ENCODE data around the gene GPR139. TPM values are rescaled to one million over a fixed set of nuclear protein-coding genes. Genes with fewer than 3 reads are reported as not detected.

GPR139 gene
- total RNA-seq, 1 experiment from 2014 or later, result not detected

DNA sequence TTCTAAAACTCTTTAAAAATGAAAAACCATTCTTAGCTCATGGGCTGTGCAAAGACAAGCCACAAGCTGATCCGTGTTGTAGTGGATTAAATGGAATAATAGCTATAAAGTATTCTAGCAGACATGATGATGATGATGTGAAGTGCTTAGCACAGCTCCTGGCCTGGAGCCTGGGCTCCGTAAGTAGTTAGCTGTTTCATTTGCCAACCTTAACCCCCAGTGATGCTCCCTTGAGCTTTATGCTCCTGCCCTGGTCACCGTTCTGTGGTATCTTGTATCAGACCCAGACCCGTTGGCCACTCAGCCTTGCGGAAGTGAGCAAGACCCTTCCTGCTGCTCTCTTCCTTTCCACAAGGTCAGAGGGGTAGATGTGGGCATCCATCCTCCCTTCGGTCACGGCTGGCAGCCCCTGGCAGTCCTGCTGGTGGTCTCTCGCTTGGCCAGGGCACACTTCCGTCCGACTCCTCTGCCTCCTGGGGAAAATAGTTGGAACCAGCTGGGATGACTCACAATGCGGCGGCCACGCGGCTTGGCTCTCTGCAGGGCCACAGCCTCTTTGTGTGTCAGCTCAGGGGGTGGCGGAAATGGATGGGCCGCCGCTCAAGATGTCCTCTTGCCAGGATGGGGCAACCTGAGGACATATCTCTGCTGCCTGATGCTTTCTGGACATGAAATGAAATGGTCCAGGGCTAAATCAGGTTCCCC lies 79.1 kb downstream of the GPR139 start:
- intact Hi-C loops (cut with micrococcal nuclease; ENCODE audit: unreplicated experiment), result no loop called here
- Mint-ChIP-seq H3K4me3 (ENCODE audit: low read depth, unreplicated experiment) (no peak overlapping the region), H3K27ac (ENCODE audit: unreplicated experiment) (no peak overlapping the region), H3K36me3 (ENCODE audit: insufficient read depth, unreplicated experiment) (peaks cover 5% of the 10 kb centered on the region), H3K27me3 (ENCODE audit: unreplicated experiment) (peaks cover 59% of the 10 kb centered on the region), H3K4me1 (ENCODE audit: low read depth, unreplicated experiment) (no peaks in the 10 kb centered on the region), H3K9me3 (ENCODE audit: low read depth, unreplicated experiment) (no peaks in the 10 kb centered on the region)
- no peak for DNase-seq
- no TSS peak for BruUV-seq (replicated peaks)
- TF ChIP-seq, protein P1, sequence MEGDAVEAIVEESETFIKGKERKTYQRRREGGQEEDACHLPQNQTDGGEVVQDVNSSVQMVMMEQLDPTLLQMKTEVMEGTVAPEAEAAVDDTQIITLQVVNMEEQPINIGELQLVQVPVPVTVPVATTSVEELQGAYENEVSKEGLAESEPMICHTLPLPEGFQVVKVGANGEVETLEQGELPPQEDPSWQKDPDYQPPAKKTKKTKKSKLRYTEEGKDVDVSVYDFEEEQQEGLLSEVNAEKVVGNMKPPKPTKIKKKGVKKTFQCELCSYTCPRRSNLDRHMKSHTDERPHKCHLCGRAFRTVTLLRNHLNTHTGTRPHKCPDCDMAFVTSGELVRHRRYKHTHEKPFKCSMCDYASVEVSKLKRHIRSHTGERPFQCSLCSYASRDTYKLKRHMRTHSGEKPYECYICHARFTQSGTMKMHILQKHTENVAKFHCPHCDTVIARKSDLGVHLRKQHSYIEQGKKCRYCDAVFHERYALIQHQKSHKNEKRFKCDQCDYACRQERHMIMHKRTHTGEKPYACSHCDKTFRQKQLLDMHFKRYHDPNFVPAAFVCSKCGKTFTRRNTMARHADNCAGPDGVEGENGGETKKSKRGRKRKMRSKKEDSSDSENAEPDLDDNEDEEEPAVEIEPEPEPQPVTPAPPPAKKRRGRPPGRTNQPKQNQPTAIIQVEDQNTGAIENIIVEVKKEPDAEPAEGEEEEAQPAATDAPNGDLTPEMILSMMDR (IDR thresholded peaks at IDR 0.05; ENCODE audit: unreplicated experiment), result no peak
- CTCF ChIA-PET, result interaction anchor here (0.7 kb wide), 1 partner anchor 306 kb away, joined by 3 read pairs; no protein-coding TSS in a partner anchor

DNA sequence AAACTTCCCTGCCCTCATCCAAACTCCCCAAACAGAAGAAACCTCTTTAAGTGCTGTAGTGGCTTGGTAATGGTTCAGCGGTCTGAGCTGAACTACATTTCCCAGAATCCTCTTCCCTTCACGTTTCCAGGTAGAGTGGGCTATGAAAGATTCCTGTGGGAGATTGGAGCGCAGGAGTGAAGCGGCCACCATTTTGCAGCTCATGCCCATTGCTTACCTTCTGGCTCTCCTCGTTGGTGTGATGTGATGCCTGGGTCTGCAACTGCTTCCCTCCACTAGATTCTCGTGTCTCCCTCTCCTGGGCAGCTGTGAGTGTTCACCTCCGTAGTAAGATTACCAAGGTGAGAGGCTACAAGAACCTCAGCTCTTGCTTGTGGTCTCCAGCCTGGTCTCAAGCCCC lies 82.1 kb downstream of the GPR139 start:
- peaks cover 88% of the 10 kb centered on the region for H3K27me3 Mint-ChIP-seq (ENCODE audit: unreplicated experiment)
- no peak overlapping the region for H3K27ac Mint-ChIP-seq (ENCODE audit: unreplicated experiment)
- no peak overlapping the region for H3K4me3 Mint-ChIP-seq (ENCODE audit: low read depth, unreplicated experiment)
- peaks cover 5% of the 10 kb centered on the region for H3K36me3 Mint-ChIP-seq (ENCODE audit: insufficient read depth, unreplicated experiment)
- CTCF ChIA-PET, result no interaction called here
- no TSS peak for BruUV-seq (replicated peaks)
- TF ChIP-seq, protein P1 (IDR thresholded peaks at IDR 0.05; ENCODE audit: unreplicated experiment), result no peak
- intact Hi-C loops (cut with micrococcal nuclease; ENCODE audit: unreplicated experiment), result no loop called here
- no peaks in the 10 kb centered on the region for H3K4me1 Mint-ChIP-seq (ENCODE audit: low read depth, unreplicated experiment)
- H3K9me3 Mint-ChIP-seq (ENCODE audit: low read depth, unreplicated experiment), result no peaks in the 10 kb centered on the region
- no peak for DNase-seq

DNA sequence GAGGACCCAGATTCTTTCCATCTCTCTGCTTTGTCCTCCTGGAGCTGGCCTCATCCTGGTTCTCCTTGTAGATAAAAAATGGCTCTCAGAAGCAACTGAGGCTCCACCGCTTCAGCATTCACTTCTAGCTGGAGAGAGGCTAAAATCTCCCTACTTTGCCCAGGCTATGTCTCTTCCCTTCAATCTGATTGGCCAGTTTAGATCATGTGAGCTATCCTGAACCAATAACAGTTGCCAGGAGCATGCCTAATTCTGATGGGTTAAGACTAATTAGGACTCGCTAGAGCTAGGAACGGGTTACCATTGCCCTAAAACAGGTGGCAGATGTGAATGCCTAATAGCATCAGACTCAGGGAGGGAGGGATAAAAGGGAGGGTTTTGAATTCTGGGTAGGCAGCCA lies 89.6 kb downstream of the GPR139 start:
- TF ChIP-seq, protein P1 (IDR thresholded peaks at IDR 0.05; ENCODE audit: unreplicated experiment), result no peak
- intact Hi-C loops (cut with micrococcal nuclease; ENCODE audit: unreplicated experiment), result loop anchor here (10.0 kb wide), 1 partner anchor 401 kb away; no protein-coding TSS in a partner anchor
- H3K9me3 Mint-ChIP-seq (ENCODE audit: low read depth, unreplicated experiment), result no peaks in the 10 kb centered on the region
- BruUV-seq (replicated peaks), result no TSS peak
- H3K27me3 Mint-ChIP-seq (ENCODE audit: unreplicated experiment), result peaks cover 84% of the 10 kb centered on the region
- H3K27ac Mint-ChIP-seq (ENCODE audit: unreplicated experiment), result no peak overlapping the region
- no peak overlapping the region for H3K4me3 Mint-ChIP-seq (ENCODE audit: low read depth, unreplicated experiment)
- no peaks in the 10 kb centered on the region for H3K36me3 Mint-ChIP-seq (ENCODE audit: insufficient read depth, unreplicated experiment)
- no peak for DNase-seq
- CTCF ChIA-PET, result interaction anchor here (0.9 kb wide), 1 partner anchor 8 kb away, joined by 3 read pairs; no protein-coding TSS in a partner anchor
- no peaks in the 10 kb centered on the region for H3K4me1 Mint-ChIP-seq (ENCODE audit: low read depth, unreplicated experiment)

Other genes with a start within 250 kb of the GPR139 start
- 276 and 294 TPM in 2 replicates for gene GPRC5B, start 189.0 kb downstream of the GPR139 start, total RNA-seq (2022)

Measured in Calu3 (cell line).